UCSD-AML1 (cell line): ENCODE data around the gene TAS2R1.

Source experiments
- DNase-seq: peaks from one replicate; lab custom pipeline; 2025; ENCODE audit not compliant: unreplicated experiment; lab: John Stamatoyannopoulos, UW

Gene TAS2R1

GRCh38 chr5:9630251-9630650, at the start of gene TAS2R1:
Gene TAS2R1 (minus strand): TSS chr5:9630351. CDS start chr5:9630032, 319 bp downstream.
- no peak for DNase-seq

- no peak for DNase-seq
These were observed 40.2 kb upstream of the TAS2R1 start for GRCh38 chr5:9670371-9670770.

GRCh38 chr5:9667906-9668305, 37.8 kb upstream of the TAS2R1 start:
- no peak for DNase-seq

- DNase-seq = no peak
These were observed 33.7 kb upstream of the TAS2R1 start for GRCh38 chr5:9663891-9664290.

GRCh38 chr5:9661316-9662015, 31.3 kb upstream of the TAS2R1 start:
- DNase-seq = no peak

GRCh38 chr5:9658706-9659105, 28.6 kb upstream of the TAS2R1 start:
- no peak for DNase-seq

- no peak for DNase-seq
These were observed 27.7 kb upstream of the TAS2R1 start for GRCh38 chr5:9657819-9658218.

- no peak for DNase-seq
These were observed 25.5 kb upstream of the TAS2R1 start for GRCh38 chr5:9655641-9656040.

- DNase-seq = no peak
These were observed 24.7 kb upstream of the TAS2R1 start for GRCh38 chr5:9654886-9655285.

- no peak for DNase-seq
These were observed 23.7 kb upstream of the TAS2R1 start for GRCh38 chr5:9653811-9654210.

GRCh38 chr5:9653061-9653460, 22.9 kb upstream of the TAS2R1 start:
- no peak for DNase-seq

GRCh38 chr5:9652295-9652694, 22.1 kb upstream of the TAS2R1 start:
- DNase-seq = no peak

GRCh38 chr5:9646843-9647242, 16.7 kb upstream of the TAS2R1 start:
- no peak for DNase-seq

GRCh38 chr5:9644630-9645029, 14.5 kb upstream of the TAS2R1 start:
- no peak for DNase-seq

GRCh38 chr5:9642621-9643020, 12.5 kb upstream of the TAS2R1 start:
- no peak for DNase-seq

GRCh38 chr5:9641806-9642355, 11.7 kb upstream of the TAS2R1 start:
- no peak for DNase-seq

- no peak for DNase-seq
These were observed 2.3 kb upstream of the TAS2R1 start for GRCh38 chr5:9632495-9632894.

GRCh38 chr5:9627541-9627940, 2.6 kb downstream of the TAS2R1 start:
- no peak for DNase-seq

- no peak for DNase-seq
These were observed 3.2 kb downstream of the TAS2R1 start for GRCh38 chr5:9626955-9627354.

GRCh38 chr5:9625731-9626130, 4.4 kb downstream of the TAS2R1 start:
- DNase-seq = no peak

GRCh38 chr5:9625286-9625685, 4.9 kb downstream of the TAS2R1 start:
- no peak for DNase-seq

GRCh38 chr5:9624196-9624947, 5.8 kb downstream of the TAS2R1 start:
- no peak for DNase-seq
